IMR-90 (cell line): ENCODE data around the gene GPR35.

ENCODE experiments used
- CHD1 ChIP-seq: IDR thresholded peaks from 2 replicates; pipeline ENCODE4 v1.6.1; 2012; ENCODE audit warnings: low read depth, low read length, improper control_type of control experiment
- NFE2L2 ChIP-seq: fragments of 150-350 bp; IDR thresholded peaks from 2 replicates; pipeline ENCODE4 v1.6.1; 2016; ENCODE audit warnings: low read depth, mild to moderate bottlenecking, low read length
- POLR2A ChIP-seq: IDR thresholded peaks from 2 replicates; pipeline ENCODE4 v1.6.1; 2012; ENCODE audit warnings: mild to moderate bottlenecking, low read depth, low read length
- RAD21 ChIP-seq: IDR thresholded peaks from 2 replicates; pipeline ENCODE4 v1.6.1; 2012; ENCODE audit warnings: low read length, improper control_type of control experiment
- TF ChIP-seq, protein P1 (sequence below): conservative IDR thresholded peaks from 2 replicates; pipeline ENCODE4 v1.5.1; 2012; ENCODE audit warnings: mild to moderate bottlenecking, low read depth, low read length, improper control_type of control experiment
- TF ChIP-seq, protein P2 (sequence below): fragments of 150-350 bp; IDR thresholded peaks from 2 replicates; pipeline ENCODE4 v1.6.1; 2016; ENCODE audit warnings: low read depth, mild to moderate bottlenecking, low read length, moderate library complexity, borderline replicate concordance

DNA sequence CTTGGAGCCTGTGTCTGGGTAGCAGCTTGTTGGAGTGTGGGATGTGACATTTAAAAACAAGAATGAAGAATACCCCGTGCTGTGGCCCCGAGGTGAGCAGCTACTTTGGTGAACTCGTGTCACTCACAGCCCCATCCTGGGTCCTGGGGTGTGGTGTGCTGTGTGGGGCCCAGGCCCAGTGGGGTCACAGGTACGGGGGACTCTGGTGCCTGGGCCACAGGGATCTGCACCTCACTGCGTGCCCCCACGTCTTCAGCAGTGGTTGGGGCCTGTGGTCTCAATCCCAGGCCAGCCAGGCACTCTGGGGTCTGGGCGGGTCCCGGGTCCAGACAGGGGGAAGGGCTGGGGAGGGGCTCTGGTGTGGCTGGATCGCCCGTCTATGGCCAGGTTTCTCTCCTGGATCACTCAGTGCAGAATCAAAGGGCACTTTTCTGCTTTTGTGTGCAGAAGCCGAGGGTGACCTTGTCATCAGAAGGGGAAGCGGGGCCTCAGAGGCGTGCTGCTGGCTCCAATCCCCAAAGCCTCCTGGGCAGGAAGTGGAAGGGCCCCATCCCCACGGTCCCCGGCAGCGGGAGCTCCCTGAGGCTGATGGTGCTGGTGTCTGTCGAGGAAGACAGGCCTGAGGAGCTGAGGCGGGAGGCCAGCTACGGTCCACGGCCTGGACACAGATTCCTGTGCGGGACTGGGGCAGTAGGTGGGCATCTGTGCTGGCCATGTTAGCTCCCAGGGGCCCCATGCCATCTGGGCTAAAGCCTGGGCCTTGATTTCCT lies 1.4 kb downstream of the GPR35 start:
- TF ChIP-seq, protein P1, sequence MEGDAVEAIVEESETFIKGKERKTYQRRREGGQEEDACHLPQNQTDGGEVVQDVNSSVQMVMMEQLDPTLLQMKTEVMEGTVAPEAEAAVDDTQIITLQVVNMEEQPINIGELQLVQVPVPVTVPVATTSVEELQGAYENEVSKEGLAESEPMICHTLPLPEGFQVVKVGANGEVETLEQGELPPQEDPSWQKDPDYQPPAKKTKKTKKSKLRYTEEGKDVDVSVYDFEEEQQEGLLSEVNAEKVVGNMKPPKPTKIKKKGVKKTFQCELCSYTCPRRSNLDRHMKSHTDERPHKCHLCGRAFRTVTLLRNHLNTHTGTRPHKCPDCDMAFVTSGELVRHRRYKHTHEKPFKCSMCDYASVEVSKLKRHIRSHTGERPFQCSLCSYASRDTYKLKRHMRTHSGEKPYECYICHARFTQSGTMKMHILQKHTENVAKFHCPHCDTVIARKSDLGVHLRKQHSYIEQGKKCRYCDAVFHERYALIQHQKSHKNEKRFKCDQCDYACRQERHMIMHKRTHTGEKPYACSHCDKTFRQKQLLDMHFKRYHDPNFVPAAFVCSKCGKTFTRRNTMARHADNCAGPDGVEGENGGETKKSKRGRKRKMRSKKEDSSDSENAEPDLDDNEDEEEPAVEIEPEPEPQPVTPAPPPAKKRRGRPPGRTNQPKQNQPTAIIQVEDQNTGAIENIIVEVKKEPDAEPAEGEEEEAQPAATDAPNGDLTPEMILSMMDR: no peak
- no peak for TF ChIP-seq RAD21
- TF ChIP-seq CHD1: no peak
- no peak for TF ChIP-seq NFE2L2
- no peak for TF ChIP-seq POLR2A
- TF ChIP-seq, protein P2, sequence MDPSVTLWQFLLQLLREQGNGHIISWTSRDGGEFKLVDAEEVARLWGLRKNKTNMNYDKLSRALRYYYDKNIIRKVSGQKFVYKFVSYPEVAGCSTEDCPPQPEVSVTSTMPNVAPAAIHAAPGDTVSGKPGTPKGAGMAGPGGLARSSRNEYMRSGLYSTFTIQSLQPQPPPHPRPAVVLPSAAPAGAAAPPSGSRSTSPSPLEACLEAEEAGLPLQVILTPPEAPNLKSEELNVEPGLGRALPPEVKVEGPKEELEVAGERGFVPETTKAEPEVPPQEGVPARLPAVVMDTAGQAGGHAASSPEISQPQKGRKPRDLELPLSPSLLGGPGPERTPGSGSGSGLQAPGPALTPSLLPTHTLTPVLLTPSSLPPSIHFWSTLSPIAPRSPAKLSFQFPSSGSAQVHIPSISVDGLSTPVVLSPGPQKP: no peak
